Activated T-helper 1 cell treated with anti-CD3 and anti-CD28 coated beads, Interleukin-2, amount 50 U/mL, for 16 hours (primary cell): ENCODE measurements around the gene LRPPRC.
"Not testable (repeated sequence)": the region's sequence is repeated elsewhere in the genome, so short reads cannot be mapped to it uniquely, and the experiment has no call there.

Experiments
- DNase-seq, 2 donors: peaks; one replicate each; pipeline ENCODE4 v3.0.0-alpha.2; 2020; ENCODE audit warnings: low read depth in 1 of 2, low spot score in 1 of 2

The LRPPRC gene

GRCh38 chr2:43995733-43996533 is at the start of gene LRPPRC:
TSS of gene LRPPRC (minus strand) at chr2:43995989. CDS start at chr2:43995947, 42 bp downstream.
- DNase-seq: peak; percentile 71 to 81

DNA sequence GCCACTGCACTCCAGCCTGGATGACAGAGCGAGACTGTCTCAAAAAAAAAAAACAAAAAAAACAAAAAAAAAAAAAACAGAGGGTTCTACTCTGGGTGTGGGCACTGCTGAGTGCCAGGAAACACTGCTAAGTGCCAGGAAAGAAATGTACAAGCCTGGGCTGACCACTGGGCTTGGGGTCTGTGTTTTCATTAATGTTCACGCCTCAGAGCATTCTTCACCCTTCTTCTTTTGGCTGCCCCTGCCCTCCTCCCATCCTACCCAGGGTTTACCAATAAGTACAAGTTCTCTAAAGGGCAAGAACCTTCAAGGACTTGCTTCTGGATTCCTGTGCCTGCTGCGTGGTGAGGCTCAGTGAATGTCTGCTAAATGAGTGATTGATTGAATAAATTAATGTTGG is 49.3 kb upstream of the LRPPRC start:
- DNase-seq: no peak

DNA sequence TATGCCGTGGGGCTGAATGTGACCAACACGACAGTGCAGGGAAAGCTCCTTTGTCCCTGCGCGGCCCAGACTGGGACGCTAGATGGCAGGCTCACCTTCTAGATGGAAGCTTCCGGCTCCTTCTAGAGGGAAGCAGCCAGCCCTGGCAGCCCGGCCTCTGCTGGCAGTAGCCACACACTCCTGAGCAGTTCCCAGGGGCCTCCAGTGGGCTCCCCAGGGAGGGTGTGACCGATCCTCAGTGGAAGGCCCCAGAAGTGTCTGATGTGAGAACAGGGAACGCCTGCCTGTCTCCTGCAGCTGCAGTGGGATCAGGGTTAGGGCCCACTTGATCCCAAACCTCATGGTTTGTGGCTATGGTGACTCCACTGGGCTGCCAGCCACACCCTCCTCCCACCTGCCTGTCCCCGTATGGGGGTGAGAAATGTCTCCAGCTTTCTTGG is 48.5 kb upstream of the LRPPRC start:
- peak; percentile 42 to 54 for DNase-seq

- no peak for DNase-seq
These were observed 44.6 kb upstream of the LRPPRC start for GRCh38 chr2:44040365-44040764.

GRCh38 chr2:44038277-44038676 is 42.5 kb upstream of the LRPPRC start:
- DNase-seq: no peak

DNA sequence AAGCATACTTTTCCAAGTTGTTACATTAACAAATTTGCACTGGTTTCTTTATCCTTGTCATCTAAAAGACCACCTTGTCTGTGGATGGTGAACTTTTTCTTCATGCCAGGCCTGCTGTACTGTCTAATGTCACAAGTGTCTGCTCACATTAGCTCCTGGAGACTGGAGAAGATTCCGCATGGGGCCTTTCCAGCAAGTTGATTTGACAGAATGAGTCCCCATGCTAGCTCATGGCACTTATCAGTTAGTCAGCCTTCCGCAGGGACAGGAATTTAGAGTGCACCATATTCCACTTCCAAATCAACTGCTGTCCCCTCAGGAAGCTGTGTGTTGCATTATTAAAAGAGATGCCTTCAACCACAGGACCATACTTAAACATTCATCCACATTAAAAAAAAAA is 41.4 kb upstream of the LRPPRC start:
- no peak for DNase-seq

GRCh38 chr2:44033947-44034346 is 38.2 kb upstream of the LRPPRC start:
- DNase-seq: no peak

GRCh38 chr2:44027076-44027475 is 31.3 kb upstream of the LRPPRC start:
- DNase-seq: not testable (repeated sequence)

DNA sequence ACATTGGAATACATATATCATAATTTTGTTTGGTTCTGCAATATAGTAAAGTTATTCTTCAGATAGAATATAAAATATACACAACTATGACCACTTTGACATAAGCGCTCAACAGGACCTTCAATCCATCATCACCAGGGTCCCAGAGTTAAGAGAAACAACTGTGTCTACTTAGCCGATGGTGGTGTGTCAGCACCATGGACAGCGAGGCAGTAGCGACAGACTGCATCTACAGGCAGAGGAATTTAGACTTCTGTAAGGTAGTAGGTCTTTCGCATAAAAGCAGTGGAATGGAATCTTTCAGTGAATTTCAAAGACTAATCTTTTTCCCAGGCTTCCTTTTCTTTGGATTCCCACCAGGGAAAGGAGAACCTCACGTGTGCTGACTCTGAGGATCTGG is 20.5 kb upstream of the LRPPRC start:
- no peak for DNase-seq

DNA sequence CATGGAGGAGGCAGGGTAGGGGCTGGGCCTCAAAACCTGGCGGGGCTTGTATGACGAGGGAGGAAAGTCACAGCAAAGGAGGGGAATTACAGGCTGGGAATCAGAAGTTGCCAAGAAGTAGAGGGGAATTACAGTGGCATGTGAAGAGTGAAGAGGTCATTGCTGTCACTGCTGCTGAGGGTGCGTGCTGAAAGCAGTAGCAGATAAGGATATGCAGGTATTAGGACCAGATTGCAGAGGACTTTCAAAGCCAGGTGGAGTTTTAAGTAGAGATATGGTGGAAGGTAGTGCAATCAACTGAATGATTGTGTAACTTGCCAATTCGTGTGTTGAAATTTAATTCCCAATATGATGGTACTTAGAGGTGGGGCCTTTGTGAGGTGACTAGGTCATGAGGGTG is 19.4 kb upstream of the LRPPRC start:
- DNase-seq: no peak

- DNase-seq: not testable (repeated sequence)
These were observed 17.4 kb upstream of the LRPPRC start for GRCh38 chr2:44013205-44013604.

- no peak for DNase-seq
These were observed 14.5 kb upstream of the LRPPRC start for GRCh38 chr2:44010266-44010665.

- no peak for DNase-seq
These were observed 13.4 kb upstream of the LRPPRC start for GRCh38 chr2:44009136-44009735.

DNA sequence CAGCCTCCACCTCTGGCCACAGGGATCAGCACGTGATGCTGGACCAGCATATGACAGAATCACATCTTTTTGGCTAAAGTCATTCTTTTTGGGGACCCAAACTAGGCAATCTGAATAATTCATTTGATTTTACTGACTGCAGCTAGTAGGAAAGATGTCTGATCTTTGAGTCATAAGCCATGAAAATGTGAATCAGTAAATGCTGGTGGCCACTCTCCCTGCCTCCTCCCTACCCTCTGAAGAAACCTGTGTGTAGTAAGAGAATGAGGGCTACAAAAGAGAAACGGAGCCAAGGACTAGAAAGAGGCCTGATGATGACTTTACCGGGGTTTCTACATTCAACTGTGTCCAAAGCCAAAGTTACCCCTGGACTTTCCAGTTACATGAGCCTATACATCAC is 10.1 kb upstream of the LRPPRC start:
- DNase-seq: no peak

GRCh38 chr2:44004735-44005602 is 9.2 kb upstream of the LRPPRC start:
- DNase-seq: no peak

GRCh38 chr2:44001716-44002115 is 5.9 kb upstream of the LRPPRC start:
- no peak for DNase-seq

DNA sequence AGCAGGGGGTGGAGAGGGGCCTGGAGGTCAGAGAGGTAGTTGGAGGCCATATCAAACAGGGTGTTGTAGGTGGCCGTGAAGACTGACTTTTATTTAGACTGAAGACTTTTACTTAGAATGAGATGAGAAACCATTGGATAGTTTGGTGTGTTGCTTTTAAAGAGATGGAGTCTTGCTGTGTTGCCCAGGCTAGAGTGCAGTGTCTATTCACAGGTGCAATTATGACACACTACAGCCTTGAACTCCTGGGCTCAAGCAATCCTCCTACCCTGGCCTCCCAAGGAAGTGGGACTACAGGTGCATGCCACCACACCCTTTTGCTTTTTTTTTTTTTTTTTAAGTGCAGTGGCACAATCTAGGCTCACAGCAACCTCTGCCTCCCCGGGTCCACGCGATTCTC is 2.5 kb upstream of the LRPPRC start:
- no peak for DNase-seq

DNA sequence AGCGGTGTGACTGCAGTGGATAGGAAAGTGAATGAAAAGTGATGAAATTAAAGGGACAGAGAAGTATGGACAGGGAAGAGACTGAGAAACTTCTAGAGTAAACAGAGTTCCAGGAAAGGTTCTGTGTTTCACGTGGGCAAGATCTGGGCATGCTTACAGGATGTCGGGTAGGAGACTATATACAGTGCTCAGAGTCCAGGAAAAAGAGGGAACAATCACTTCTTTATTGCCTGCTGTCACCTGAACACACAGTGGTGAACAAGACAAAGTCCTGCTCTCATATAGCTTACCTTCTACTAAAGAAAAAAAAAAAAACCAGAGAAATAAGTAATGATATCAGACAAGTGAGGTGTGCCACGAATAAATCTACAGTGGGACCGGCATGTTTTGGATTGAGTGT is 2.4 kb downstream of the LRPPRC start:
- DNase-seq: no peak

DNA sequence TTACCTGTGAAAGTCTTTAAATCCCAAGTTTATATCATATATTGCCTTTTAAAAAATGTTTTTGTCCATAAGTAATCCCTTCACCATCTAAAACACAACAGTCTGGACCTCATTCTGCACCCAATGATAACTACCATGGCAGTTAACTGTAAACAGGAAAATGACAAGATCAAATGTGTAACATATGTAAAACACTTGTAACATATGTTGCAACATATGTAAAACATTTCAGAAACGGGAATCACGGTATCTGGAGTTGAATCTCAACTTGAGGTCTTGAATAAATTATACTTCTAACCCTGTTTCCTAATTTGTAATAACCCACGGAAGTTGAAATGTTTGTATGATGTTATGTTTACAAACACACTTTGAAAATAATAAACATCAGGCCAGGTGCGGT is 6.2 kb downstream of the LRPPRC start:
- DNase-seq: no peak

DNA sequence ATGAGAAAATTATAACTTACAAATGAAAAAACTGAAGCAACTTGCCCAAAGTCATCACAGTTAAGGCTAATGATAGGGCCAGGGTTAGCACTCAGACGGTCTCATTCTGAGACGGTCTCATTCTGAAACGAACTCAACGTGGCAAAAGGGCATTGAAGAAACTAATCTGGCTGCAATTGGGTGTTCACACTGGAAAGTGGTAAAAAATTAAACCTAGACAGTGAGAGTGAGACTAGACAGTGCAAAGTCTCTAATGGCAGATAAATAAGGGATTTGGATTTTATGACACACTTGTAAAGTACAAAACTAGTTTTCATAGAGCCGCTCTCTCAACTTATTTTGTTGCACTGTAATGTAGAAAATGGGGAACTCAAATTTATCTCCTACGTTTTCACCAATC is 9.2 kb downstream of the LRPPRC start:
- no peak for DNase-seq

GRCh38 chr2:43985359-43985758 is 10.4 kb downstream of the LRPPRC start:
- DNase-seq: no peak

DNA sequence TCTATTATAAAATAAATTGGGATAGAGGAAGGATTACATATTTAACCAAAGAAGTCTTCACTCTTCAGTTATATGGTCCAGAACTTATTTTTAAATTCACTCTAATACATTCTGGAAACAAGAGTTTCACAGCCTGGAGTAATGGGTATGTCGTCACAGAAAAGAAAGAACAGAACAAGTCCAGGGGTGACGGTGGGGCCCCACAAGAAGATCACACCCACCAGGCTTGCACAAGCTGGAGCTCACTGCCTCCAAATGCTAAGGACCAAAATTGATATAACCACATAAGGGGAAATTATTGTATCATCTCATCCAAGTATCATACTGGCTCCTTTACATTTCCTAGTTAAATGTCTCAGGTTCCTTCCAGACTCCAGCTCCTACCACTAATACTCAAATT is 11.3 kb downstream of the LRPPRC start:
- DNase-seq: no peak
